Left kidney (tissue), 2 donors: ENCODE results near the gene HSPA4. TPM values are rescaled to one million over a fixed set of nuclear protein-coding genes. Genes with fewer than 3 reads are reported as not detected.
A peak's percentile ranks its signal among the peaks of the same experiment; 100 is the strongest.

Experiments used
- DNase-seq: peaks from one replicate; pipeline ENCODE4 v3.0.0-alpha.2; 2013
- polyA plus RNA-seq: library from polyadenylated mRNA; unstranded; fragments of 120-200 nt; gene quantifications from one replicate; pipeline ENCODE4 v1.2.1, GENCODE V29; 2013; ENCODE audit not compliant: insufficient read length

HSPA4 gene
- polyA plus RNA-seq, 1 donor, result 149 TPM

DNA sequence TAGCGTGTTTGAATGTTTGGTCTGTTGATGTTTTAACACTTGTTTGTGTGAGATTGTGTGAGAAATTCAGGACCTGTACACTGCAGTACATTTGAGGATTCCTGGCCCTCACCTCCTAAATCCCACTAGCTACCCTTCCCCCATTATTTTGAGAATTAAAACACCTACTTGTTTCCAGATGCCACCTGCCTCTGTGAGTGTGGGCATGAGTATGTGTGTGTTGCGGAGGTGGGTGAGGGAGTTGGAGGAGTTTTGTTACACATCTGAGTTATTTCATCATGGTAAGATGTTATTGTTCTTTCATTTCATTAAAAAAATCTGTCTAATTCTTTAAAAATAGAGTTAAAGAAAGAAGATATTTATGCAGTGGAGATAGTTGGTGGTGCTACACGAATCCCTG is 36.3 kb downstream of the HSPA4 start:
- no peak for DNase-seq

DNA sequence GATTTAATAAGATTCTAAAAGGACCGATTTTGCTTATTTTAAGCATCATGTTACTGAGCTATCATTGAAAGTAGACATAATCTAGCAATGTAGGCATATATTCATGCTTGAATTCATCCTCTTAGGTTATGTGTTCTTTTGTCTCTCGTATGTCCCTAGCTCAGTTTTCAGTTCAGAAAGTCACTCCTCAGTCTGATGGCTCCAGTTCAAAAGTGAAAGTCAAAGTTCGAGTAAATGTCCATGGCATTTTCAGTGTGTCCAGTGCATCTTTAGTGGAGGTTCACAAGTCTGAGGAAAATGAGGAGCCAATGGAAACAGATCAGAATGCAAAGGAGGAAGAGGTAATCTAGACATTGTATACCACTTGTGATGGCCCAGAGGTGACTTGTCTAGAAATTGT is 39.2 kb downstream of the HSPA4 start:
- no peak for DNase-seq

DNA sequence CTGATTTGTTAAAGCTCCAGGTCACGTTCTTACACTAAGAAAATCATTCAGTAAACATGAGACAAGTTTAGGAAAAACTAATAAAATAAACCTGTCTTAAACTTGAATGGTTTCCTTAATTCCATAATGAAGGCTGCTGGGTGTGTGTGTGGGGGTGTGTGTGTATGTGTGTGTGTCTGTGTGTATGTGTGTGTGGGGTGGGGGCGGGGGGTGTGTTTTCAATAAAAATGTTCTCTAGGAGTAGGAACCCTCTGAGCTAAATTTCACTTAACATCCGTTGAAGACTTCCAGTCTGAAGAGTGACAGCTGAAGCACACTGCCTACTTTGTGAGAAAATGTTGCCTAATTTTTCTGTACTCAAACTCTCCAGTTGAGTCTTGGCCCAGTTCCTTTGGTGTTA is 54.5 kb downstream of the HSPA4 start:
- DNase-seq, result no peak

GRCh38 chr5:133106761-133107572 is 55.2 kb downstream of the HSPA4 start:
- no peak for DNase-seq

DNA sequence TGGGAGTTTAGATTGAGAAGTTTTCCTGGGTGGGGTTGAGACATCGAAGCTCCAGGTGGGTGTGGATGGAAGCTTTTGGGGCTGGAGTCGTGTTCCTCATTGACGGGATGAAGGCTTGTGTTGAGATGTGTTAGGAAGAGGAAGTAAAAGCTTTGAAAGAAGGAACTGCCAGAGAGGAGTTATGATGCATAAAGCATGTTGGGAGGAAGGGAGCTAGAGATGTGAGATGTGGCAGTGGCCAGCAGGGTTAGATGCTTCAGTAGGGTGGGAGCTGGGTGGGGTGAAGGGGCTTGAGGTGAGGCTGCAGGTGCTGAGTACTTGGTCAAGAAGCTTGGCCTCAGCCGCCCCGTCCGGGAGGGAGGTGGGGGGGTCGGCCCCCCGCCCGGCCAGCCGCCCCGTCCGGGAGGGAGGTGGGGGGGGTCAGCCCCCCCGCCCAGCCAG is 56.7 kb downstream of the HSPA4 start:
- no peak for DNase-seq

DNA sequence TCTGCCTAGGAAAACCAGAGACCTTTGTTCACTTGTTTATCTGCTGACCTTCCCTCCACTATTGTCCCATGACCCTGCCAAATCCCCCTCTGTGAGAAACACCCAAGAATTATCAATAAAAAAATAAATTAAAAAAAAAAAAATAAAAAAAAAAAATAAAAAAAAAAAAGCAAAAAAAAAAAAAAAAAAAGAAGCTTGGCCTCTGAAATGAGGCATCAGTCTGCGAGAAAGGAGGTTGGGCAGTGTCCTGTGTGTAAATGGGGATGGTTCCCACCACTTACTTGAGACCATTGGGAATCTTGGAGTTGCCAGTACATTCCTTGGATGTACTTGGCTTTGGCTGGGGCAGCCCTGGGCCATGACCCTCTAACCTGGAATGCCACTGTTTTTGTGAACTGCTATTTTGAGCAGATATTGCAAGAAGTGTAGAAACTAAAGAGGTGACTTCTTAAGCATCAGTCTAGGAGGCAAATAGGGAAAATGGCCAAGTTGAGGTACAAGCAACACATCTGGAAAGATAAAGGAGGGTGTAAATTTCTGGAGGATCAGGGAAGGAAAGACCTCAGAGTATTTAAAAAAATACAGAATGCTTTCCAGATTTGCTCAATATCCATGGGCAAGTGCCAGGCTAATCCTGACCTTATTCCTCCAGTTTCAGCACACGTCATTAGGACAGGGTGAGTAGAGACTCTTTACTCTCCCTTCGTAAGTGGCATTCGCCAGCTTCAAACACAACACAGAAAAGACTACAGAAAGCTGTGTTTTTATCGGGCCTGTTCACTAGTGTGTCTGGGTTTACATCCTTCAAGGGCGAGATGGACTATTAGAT is 58.1 kb downstream of the HSPA4 start:
- DNase-seq, result no peak

- DNase-seq, result no peak
Measured at GRCh38 chr5:133110709-133111108, 58.9 kb downstream of the HSPA4 start.

GRCh38 chr5:133111299-133111698 is 59.5 kb downstream of the HSPA4 start:
- peak; percentile 85 for DNase-seq

DNA sequence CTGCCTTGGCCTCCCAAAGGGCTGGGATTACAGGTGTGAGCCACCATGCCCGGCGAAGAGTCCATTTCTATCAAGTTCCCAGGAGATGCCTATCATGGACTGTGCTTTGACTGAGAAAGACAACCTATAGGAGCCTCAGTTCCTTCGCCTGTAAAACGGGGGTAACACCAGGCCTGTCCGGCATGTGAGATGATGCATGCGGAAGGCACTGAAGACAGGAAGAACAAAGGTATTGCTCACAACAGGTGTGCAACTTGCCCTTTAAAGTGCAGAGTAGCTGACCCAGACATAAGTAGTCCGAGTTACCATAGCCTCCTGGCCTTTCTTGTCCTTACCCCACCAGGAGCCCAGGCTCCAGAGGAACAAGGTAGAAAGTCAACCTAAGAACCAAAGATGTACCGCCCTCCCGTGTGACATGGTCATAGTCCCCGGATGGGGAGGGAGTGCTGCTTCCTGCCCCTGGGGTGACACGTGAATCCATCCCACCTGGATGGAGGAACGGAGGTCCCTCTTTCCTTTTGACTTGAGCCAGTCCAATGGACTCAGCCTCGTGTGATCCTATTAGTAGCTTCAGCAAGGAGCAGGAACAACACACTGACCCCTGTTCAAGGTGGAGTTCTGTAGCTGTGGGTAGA is 60.3 kb downstream of the HSPA4 start:
- no peak for DNase-seq

GRCh38 chr5:133113331-133114061 is 61.7 kb downstream of the HSPA4 start:
- DNase-seq, result no peak

GRCh38 chr5:133114166-133114932 is 62.5 kb downstream of the HSPA4 start:
- no peak for DNase-seq

- no peak for DNase-seq
Measured at GRCh38 chr5:133114933-133115310, 63.1 kb downstream of the HSPA4 start.

- DNase-seq, result no peak
Measured at GRCh38 chr5:133116601-133117000, 64.8 kb downstream of the HSPA4 start.

GRCh38 chr5:133117166-133117911 is 65.5 kb downstream of the HSPA4 start:
- no peak for DNase-seq

GRCh38 chr5:133117912-133118445 is 66.2 kb downstream of the HSPA4 start:
- DNase-seq, result no peak

DNA sequence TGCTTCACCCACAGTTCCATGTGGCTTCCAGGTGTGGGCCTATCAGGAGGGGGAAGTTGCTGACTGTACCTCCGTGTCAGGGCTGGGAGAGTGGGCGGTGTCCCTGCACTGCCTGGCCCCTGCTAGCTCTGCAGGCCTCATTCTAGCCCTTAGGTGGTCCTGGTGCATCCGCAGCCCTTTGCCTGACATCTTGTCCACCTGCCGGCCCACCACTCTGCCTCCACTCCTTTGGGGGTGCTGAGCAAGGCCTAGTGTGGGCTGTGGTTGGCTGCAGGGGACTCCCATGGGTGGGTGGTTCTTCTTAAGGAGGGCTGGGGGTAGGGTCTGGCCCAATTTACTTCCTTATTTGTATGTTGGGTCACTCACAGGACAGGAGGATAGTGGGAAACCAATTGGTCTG is 66.9 kb downstream of the HSPA4 start:
- DNase-seq, result no peak

DNA sequence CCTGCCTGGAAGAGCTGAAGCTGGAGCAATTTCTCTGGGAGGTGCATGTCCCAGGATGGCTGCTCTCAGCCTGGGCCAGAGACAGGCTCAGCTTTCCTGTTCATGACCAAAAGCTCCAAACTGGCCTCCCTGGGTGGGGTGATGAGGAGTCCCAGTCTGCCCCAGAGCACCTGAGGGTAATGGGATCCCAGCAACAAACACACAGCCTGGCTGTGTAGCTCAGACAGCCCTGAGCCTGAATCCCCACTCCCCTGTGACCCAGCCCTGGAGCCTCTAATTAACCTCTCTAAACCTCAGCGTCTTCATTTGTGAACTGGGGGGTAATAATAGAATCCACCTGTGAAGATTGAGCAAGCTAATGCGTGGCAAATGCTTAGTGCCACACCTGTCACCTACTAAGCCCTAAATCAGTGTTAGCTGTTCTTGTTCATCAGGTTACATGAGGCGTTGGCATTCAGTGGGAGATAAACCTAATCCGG is 67.5 kb downstream of the HSPA4 start:
- no peak for DNase-seq

GRCh38 chr5:133120156-133120750 is 68.4 kb downstream of the HSPA4 start:
- DNase-seq, result no peak

DNA sequence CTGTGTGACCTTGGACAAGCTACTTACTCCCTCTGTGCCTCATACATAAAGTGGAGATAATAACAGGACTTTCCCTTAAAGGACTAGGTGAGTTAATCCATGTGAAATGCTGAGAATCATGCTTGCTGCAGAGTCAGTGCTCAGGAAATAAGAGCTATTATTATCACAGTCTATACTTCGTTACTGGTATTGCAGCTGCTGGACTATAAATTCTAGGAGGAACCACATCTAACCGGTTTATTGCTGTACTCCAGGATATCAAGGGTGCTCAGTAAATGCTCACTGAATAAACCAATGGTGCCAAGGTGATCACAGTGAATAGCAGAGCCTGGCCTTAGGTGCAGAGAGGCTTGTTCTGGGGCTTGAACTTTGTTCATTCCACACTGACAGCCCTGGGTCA is 69.3 kb downstream of the HSPA4 start:
- no peak for DNase-seq
